ENCODE results near the gene PANX2. TPM values are rescaled to one million over a fixed set of nuclear protein-coding genes. Genes with fewer than 3 reads are reported as not detected.

The PANX2 gene
- total and polyA plus RNA-seq, 2 of the 4 experiments (the other 2 are of a cell fraction): 0.18 to 1.7 TPM

DNA sequence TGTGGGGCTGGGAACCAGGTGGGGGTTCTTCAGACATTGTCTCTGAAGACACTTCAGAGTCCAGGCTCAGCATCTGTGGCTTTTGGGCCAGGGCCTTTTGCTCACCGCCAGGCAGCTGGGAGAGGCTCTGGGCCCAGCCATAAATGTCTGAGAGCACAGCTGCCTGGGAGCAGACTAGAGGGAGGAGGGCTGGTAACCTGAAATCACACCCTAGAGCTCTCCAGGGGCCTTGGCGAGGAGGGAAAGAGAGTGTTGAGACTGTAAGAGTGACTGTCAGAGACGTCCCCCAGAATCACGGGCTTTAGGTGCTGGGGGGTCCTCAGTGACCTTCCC lies 19.3 kb downstream of the PANX2 start:
- ChIA-PET CTCF (no interaction called here), POLR2A (ENCODE audit: unreplicated experiment) (no interaction called here)
- Histone ChIP-seq H3K18ac (ENCODE audit: low read depth, low read length) (no peak overlapping the region), H3K56ac (ENCODE audit: extremely low read depth, insufficient read depth, low read length) (no peak overlapping the region), H2BK120ac (ENCODE audit: low read depth, low read length) (no peak overlapping the region), H2AK9ac (replicated peaks; ENCODE audit: low read depth, low read length, poor library complexity) (peak overlapping the region; percentile 73), H2BK5ac (ENCODE audit: low read depth, low read length, poor library complexity, severe bottlenecking) (no peak overlapping the region), H3K4me3 (ENCODE audit: insufficient read depth, low read depth, low read length) (no peak overlapping the region), H2AFZ (replicated peaks; ENCODE audit: low read length, poor library complexity) (peak overlapping the region; percentile 80), H3K27ac (ENCODE audit: insufficient read depth, low read length) (no peak overlapping the region), H3K14ac (replicated peaks; ENCODE audit: low read depth, low read length) (no peak overlapping the region), H4K91ac (ENCODE audit: insufficient read depth, low read depth, low read length) (no peak overlapping the region), H3K9ac (ENCODE audit: low read depth, low read length) (no peak overlapping the region), H3K4me1 (ENCODE audit: control insufficient read depth, insufficient read depth, low read length) (peaks cover 20% of the 10 kb centered on the region), H3K36me3 (ENCODE audit: control insufficient read depth, insufficient read depth, low read length) (peaks cover 21% of the 10 kb centered on the region), H4K8ac (ENCODE audit: low read depth in 2 of 2, low read length in 2 of 2) (no peak overlapping the region), H3K9me1 (ENCODE audit: insufficient read depth, low read length) (peaks cover 7% of the 10 kb centered on the region), H3K4me2 (ENCODE audit: low read depth, low read length) (no peak overlapping the region; the same call in 1 of the 2 replicates), H4K5ac (ENCODE audit: low read depth, low read length) (no peak overlapping the region), H2BK20ac (ENCODE audit: low read depth, low read length) (no peak overlapping the region), H2BK15ac (ENCODE audit: low read depth, low read length) (no peak overlapping the region), H2AK5ac (ENCODE audit: low read depth, low read length) (no peak overlapping the region; the same call in 1 of the 2 replicates), H3K9me3 (ENCODE audit: control insufficient read depth, insufficient read depth, low read length) (no peaks in the 10 kb centered on the region), H3K79me1 (ENCODE audit: low read depth in 1 of 2, low read length in 2 of 2) (peaks cover 14 to 67% of the 10 kb centered on the region in 2 experiments), H4K20me1 (ENCODE audit: insufficient read depth, low read length) (peaks cover 39% of the 10 kb centered on the region), H3K27me3 (ENCODE audit: control insufficient read depth, insufficient read depth, low read length) (no peaks in the 10 kb centered on the region), H3K4ac (ENCODE audit: low read depth, low read length) (peak overlapping the region; percentile 72), H3K23ac (ENCODE audit: low read depth, low read length) (no peak overlapping the region; the same call in none of the 2 replicates)
- no TSS peak for BruUV-seq (replicated peaks)
- in situ Hi-C loops (cut with MboI; ENCODE audit: low sequenced_read_pairs) (no loop called here), dilution Hi-C loops (cut with HindIII; ENCODE audit: low sequenced_read_pairs, unreplicated experiment) (no loop called here), intact Hi-C loops (cut with micrococcal nuclease) (no loop called here)
- WGBS, 2 experiments (ENCODE audit: extremely low coverage in 2 of 2, insufficient read length in 1 of 2): 17% methylated on average over 2 of the region's 4 CpGs; no CpG with 5 or more reads in 1 of the 2 experiments
- ATAC-seq (ENCODE audit: low read depth) (peak; percentile 1), DNase-seq (no peak)
- TF ChIP-seq SMC3 (IDR thresholded peaks at IDR 0.05; ENCODE audit: low read depth, low read length): no peak
- no peak for TF ChIP-seq POLR2A (IDR thresholded peaks at IDR 0.05; ENCODE audit: low read depth, low read length)
- no peak for TF ChIP-seq FOS (IDR thresholded peaks at IDR 0.05; ENCODE audit: low read depth, low read length)
- TF ChIP-seq MAZ (IDR thresholded peaks at IDR 0.05; ENCODE audit: borderline replicate concordance, low read depth, low read length): no peak
- TF ChIP-seq, protein P1, sequence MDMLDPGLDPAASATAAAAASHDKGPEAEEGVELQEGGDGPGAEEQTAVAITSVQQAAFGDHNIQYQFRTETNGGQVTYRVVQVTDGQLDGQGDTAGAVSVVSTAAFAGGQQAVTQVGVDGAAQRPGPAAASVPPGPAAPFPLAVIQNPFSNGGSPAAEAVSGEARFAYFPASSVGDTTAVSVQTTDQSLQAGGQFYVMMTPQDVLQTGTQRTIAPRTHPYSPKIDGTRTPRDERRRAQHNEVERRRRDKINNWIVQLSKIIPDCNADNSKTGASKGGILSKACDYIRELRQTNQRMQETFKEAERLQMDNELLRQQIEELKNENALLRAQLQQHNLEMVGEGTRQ (IDR thresholded peaks at IDR 0.05; ENCODE audit: low read depth, low read length): no peak
- TF ChIP-seq RFX5 (IDR thresholded peaks at IDR 0.05; ENCODE audit: low read depth, low read length): no peak
- TF ChIP-seq BHLHE40 (IDR thresholded peaks at IDR 0.05; ENCODE audit: low read depth, low read length): no peak
- no peak for TF ChIP-seq MAFK (IDR thresholded peaks at IDR 0.05; ENCODE audit: low read depth, low read length)
- TF ChIP-seq RCOR1 (IDR thresholded peaks at IDR 0.05; ENCODE audit: insufficient replicate concordance, low read length): no peak
- TF ChIP-seq NFE2L2 (IDR thresholded peaks at IDR 0.05; ENCODE audit: low read depth, low read length): no peak
- TF ChIP-seq RAD21 (IDR thresholded peaks at IDR 0.05; ENCODE audit: low read length): no peak
- TF ChIP-seq CHD1 (IDR thresholded peaks at IDR 0.05; ENCODE audit: low read depth, low read length): no peak
- no peak for TF ChIP-seq CEBPB (IDR thresholded peaks at IDR 0.05; ENCODE audit: low read depth, low read length)
- TF ChIP-seq MXI1 (IDR thresholded peaks at IDR 0.05; ENCODE audit: borderline replicate concordance, low read depth, low read length): no peak
- TF ChIP-seq, protein P2, sequence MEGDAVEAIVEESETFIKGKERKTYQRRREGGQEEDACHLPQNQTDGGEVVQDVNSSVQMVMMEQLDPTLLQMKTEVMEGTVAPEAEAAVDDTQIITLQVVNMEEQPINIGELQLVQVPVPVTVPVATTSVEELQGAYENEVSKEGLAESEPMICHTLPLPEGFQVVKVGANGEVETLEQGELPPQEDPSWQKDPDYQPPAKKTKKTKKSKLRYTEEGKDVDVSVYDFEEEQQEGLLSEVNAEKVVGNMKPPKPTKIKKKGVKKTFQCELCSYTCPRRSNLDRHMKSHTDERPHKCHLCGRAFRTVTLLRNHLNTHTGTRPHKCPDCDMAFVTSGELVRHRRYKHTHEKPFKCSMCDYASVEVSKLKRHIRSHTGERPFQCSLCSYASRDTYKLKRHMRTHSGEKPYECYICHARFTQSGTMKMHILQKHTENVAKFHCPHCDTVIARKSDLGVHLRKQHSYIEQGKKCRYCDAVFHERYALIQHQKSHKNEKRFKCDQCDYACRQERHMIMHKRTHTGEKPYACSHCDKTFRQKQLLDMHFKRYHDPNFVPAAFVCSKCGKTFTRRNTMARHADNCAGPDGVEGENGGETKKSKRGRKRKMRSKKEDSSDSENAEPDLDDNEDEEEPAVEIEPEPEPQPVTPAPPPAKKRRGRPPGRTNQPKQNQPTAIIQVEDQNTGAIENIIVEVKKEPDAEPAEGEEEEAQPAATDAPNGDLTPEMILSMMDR (conservative IDR thresholded peaks at IDR 0.05; ENCODE audit: low read depth, low read length): no peak
- TF ChIP-seq, protein P3, sequence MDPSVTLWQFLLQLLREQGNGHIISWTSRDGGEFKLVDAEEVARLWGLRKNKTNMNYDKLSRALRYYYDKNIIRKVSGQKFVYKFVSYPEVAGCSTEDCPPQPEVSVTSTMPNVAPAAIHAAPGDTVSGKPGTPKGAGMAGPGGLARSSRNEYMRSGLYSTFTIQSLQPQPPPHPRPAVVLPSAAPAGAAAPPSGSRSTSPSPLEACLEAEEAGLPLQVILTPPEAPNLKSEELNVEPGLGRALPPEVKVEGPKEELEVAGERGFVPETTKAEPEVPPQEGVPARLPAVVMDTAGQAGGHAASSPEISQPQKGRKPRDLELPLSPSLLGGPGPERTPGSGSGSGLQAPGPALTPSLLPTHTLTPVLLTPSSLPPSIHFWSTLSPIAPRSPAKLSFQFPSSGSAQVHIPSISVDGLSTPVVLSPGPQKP (IDR thresholded peaks at IDR 0.05; ENCODE audit: borderline replicate concordance, low read depth, low read length): no peak

All from IMR-90 (cell line).